Cortex of kidney (tissue), 1 donor: ENCODE measurements around the gene GRAMD1B.

ENCODE experiments used
- DNase-seq: peaks from one replicate; lab custom pipeline; 2025; lab: John Stamatoyannopoulos, UW

The GRAMD1B gene

DNA sequence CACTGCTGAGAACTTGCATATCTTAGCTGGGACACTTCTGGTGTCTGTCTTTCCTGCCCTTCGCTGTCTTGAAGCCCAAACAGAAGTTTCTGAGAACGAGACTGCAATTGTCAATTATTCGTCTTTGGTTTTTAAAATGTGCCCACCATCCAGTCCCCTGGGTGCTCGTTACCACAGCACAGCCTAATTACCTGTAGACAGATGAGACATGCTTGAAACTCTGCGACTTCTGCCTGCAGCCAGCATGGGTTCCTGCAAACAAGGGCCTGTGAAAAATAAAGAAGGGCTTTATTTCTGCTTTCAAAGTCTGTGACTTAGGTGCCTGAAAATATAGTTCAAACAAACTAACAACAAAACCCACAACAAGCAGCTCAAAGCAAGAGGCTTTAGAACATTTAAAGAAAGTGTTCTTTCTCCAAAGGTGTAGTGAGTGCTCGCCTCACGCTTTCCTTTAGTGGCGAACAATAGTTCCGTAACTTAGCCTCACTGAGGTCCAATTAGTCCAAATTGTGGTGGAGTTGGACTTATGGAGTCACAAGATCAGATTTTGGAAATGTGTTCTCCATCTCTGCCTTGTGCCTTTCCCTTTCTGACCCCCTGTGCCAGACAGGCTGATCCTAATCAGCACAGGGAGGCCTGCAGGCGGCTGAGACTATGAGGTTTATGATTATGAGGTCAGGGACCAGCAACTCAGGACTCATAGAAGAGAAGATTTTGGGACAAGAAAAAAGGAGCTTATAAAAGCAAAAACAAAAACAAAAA lies 20.4 kb upstream of the GRAMD1B start:
- DNase-seq, result no peak

DNA sequence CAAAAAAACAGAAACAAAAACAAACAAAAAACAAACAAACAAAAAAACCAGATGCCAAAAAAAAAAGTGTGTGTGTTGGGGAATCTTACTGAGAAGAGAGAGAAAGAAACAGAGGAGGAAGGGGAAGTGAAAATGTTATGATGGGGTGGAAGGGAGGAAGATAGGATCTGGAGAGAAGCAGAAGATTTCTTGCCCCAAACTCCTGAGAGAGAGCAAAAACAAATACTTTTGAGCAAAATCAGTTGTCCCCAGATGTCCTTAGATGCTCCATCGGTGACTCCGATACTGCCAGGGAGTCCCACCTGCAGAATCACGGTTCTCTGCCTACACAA lies 19.9 kb upstream of the GRAMD1B start:
- no peak for DNase-seq

DNA sequence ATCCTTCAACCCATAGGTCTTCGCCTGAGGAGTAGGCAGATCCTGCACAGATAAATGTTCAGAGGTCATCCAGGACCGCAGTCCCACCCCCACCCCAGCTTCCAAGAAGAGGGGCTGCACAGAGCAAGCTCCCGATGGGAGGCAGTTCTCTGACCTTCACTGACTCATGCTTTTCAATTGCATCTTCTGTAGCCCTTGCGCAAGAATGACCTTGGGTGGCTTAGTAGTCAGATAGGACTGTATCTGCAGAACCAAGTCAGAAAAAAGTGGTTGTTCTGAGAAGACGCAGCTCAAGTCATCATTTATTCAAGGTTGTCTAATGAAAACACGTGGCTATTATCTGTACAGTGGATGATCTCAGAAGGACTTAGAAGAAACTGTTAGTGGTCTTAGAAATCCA lies 16.4 kb upstream of the GRAMD1B start:
- DNase-seq, result no peak

DNA sequence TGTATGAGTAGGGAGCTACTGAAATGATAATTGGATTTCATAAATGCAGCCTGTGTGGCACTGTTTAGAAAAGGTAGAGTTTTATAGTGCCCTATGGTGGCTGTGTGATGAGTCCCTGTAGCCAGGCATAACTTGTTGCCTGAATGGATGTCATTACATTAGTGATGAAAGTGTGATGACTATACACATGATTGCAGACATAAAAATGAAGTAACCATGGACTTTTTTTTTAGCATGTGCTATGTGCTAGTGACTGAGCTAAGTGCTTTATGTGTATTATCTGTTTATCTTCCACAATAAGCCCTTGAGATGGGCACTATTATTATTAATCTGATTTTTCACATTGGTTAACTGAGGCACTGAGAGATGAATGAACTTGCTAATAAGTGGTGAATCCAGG lies 13.5 kb upstream of the GRAMD1B start:
- no peak for DNase-seq

DNA sequence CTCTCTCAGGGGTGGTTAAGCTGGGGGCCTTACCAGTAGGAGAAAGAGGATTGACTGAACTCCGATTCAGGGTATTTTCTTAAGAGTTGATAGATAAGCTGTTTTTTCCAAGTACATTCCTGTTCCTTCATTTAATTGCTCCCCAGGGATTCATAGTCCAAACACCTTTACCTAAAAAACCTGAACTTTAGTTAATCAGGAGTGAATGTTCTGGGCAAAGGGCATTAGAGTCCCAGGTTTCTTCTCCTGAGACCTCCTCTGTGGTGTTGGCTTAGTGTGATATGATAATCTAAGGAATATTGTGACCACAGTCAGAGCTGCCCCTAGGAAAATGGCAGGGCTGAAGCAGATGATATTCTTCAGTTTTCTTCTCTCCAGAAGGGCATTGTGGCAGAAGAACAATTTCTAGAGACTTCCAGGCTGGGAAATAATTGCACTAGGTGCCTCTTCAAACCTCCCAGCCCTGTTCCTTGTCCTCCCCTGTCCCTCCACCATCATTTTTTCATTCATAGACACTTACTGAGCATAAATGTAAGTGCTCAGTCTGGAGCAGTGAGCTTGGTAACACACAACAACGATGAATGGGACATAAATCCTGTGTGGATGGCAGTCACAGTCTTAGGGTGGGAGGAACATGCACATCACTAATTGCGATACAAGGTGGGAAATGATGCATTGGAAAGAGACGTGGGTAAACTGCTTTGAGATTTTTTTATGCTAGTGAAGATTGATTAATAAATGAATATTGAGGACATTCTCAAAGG lies 11.5 kb upstream of the GRAMD1B start:
- DNase-seq, result no peak

DNA sequence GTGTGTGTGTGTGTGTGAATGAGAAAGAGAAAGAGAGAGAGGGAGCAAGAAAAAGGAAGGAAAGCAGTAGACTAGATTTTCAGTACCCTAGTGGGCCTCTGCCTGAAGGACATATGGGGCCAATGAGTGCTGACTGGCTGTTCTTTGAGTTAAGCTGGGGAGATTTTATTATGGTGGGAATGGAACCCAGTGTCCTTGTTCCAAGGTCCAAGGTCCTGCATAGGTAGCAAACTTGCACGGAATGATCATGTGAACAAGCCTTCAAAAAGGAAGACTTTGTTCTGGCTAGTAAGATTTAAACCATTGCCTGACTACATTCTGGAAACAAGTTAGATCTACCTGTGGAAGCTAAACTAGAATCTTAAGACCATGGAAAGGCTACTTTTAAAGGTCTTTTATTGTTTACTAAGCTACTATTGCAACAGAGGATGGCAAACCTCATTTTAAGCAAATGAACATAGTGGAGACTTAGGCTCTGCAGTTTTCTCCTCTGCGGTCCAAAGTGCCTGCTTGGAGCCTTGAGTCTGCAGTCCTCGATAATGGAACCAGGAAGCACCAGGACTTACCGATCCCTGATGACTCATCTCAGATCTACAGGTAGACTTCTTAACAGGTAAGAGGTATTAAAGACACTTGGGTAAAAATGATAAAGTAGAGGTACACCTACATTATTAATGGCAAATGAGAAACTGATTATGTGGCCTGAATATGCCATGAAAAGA lies 10.2 kb upstream of the GRAMD1B start:
- no peak for DNase-seq

DNA sequence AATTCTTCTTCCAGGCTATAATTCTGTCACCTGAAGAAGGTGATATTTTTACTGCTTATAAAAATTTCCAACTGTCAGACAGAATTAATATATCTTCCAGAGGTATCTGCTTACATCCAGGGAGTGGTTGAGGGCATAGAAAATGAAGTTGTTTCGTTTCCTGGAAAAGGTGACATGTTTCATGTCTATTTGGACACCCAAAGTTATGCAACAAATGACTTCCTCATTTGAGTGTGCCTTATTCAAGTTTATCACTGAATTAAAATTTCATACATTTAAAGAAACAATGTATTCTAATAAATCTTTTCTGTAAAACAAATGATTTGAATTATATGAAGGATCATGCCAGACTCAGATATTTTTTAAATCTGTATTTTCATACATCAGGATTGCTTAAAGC lies 8.5 kb upstream of the GRAMD1B start:
- no peak for DNase-seq

DNA sequence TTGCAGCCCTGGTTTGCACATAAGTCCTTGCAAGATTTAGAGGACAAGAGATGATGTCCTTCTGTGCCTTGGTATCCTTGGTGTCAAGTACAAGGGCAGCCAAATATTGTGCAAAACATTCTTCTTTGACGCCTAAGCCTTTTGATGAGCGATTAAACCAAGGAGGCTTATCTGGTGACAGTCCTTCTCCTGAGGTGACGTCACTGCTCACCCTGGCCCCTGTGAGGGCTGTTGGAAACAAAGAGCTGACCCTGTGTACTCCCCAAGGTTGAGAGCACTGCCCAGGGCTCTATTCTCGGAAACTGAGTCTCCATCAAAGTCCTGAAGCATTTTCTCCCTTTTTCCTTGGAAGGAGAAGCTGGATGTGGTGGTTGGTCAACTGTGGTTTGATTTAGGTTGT lies 4.7 kb upstream of the GRAMD1B start:
- DNase-seq, result no peak

DNA sequence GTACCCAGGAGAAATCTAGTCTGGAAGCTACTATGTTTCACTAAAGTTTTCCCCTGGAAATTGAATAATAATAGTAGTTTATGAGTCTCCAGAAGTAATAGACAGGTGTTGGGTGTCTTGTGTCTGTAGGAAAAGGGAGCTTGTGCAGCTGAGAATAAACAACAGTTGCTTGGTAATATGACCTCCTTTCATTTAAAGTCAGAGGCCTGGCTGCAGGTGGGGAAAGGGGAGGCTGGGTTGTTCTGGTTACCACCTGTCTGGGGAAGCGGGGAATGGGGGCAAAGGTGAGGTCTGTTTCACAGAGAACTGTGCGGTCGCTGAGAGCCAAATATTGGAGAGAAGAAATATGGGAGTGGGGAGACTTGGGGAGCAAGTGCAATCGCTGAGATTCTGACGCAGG lies 3.3 kb upstream of the GRAMD1B start:
- DNase-seq, result no peak

DNA sequence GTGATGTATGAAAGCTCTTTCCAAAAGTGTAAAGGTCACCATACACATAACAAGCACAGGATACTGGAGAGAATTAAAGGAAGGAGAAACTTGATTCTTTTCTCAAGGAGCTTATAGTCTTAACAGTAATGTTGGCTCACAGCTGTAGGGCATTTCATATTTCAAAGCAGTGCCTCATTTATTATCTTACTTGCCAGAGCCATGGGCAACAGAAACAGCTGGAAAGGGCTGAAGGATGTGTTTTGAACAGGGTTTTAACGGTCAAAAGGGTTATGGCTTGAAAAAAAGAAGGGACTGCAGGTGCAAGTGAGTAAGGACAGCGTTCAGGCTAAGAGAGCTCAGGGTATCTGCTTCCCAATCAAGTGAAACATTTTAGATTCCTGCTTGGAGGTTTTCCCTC lies 2.7 kb upstream of the GRAMD1B start:
- no peak for DNase-seq

DNA sequence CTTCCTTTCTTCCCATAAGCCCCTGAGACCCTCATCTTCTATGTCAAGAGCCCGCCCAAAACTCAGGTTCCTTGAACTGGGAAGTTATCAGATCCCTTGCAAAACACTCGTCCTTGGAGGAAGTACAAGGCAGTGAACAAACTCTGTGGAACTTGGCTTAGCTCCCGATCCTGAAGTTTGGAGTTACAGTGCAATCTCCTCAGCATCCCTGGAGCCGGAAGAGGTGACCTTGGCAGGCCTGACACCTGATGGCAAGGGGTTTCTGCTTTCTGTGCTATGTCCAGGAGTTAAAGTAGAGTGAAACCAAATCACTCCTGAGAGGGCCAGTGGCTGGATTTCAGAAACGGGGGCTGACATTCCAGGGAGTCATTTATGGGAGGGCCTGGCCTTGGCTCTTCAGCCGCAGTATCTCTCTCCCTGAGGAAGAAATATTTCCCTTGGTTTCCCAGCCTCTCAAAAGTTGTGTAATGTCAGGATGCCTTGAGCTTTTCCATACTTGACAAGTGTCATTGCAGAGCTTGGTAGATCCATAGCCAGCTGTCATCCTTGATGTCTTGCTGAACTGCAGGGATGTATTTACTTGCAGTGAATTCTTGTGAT lies 1.9 kb upstream of the GRAMD1B start:
- no peak for DNase-seq

DNA sequence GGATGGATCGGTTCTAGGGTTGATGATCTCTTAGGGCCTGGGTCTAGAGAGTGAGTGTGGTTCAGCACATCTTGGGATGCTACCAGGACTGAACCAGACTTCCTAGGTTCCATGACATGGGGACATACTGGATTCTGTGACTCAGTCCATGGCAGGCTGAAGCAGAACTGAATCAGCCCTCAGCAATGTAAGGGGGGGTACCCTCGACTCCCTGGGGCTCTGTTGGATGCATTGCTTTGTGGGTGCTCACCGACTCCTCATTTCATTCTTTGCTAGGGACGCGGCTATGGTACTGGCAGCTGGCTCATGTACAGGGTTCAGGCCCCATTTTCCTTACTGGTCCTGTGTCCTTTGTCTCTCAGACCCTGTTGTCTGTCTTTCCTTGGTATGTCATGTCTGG lies 733 bp upstream of the GRAMD1B start:
- no peak for DNase-seq

DNA sequence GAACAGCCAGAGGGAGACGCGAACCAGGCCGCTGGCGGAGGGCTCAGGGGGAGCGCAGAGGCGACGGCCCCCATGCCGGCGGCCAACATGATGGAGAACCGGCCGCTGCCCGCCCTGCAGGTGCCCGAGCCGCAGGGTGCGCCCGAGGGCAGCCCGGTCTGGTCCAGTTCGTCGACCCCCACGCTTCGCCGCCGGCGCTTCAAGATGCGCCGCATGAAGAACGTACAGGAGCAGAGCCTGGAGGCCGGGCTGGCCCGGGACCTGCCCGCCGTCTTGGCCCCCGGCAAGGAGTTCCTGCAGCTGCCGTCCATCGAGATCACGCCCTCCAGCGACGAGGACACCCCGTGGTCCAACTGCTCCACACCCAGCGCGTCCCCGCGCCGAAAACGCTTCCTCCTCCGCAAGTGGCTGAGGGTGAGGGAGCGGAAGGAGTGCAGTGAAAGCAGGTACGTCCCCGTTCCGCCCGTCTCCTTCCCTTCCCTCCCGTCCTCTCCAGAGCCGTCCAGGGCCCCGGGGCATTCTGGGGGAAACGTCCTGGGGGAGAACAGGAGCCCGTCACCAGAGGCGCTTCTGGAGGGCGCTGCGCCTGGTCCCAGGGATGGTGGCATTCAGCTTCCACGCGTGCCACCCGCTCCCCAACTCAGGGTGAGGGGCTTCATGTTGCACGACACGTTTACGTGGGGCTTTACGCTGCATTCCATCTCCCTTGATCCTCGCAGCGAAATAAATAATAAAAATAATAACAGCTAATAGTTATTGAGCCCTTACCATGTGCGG lies 840 bp downstream of the GRAMD1B start:
- no peak for DNase-seq

DNA sequence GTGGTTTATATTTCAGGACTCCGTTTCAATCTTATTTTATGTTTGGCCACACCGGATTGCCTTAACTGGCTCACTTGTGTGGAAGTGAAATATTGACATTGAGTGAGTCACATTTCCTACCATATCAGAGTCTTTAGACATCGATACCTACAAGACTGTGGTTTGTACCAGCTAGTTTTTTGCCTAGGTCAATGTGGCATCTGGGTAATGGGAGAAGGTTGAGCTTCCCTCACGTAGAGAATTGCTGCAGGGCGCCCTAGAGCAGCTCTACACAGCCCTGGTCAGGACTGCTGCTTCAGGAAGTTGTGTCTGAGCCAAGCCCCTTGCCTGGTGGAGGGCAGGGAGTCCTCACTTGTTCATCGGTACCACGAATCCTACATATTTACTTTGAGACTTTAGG lies 1.6 kb downstream of the GRAMD1B start:
- no peak for DNase-seq

DNA sequence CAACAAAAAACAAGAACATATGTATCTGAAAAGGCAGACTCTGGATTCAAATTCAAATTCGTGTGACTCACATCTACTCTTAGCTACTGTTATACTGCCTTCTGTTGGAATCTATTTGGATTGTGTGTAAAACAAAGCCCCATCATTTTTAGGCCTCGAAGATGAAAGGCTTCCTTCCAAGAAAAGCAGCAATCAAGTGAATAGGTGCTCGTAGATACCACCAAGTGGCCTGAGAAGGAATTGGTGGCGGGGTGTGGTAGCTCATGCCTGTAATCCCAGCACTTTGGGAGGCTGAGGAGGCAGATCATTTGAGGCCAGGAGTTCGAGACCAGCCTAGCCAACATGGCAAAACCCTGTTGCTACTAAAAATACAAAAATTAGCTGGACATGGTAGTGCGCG lies 4.2 kb downstream of the GRAMD1B start:
- no peak for DNase-seq

DNA sequence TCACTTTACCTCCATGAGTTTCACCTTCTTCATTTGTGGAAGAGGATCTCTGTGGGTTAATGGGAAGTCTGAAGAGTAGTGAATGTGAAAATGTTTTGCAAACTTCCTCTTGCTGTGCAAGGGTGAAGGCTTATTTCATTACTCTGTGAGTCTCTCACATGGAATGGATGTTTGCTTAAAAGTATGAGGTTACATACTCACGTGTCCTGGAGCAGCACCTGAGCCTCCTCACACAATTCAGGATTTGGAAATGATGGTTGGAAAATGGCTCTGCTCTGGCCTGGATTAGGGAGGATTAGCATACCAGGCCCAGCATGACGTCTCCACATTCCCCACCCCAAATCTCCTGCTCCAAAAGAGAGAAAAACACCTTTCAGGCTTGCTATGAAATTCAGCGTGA lies 4.8 kb downstream of the GRAMD1B start:
- no peak for DNase-seq

DNA sequence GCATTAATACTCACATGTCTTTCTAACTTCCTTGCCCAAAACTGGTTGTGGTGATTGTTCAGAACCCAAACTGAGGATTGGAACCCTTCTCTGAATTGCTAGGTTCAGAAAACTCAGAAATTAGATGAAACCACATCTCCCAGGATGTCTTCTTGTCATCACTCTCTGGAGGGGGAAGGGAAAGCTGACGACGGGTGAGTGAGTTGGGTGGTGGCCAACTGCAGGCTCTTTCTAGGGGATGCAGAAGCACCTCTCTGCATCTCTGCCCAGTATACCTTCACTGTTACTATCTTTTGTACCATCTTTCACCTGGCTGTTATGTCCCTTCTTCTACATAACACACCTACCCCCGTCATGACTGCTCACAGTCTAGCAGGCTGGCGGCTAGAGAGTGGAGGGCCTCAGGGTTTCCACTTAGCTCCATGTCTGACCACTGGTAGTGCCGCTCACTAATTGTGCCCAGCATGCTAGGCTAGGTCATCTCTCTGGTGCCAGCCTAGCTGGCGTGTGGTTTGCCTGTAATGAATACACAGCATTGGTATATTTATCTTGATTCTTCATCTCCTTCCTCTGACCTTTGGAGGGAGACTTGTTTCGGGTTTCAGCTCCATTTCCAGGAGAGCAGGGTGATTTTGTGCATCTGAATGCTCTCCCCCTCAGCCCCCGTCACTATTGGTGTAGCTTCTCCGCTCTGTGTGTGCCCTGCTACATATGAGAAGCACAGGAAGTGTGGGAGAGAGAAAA lies 7.3 kb downstream of the GRAMD1B start:
- no peak for DNase-seq

DNA sequence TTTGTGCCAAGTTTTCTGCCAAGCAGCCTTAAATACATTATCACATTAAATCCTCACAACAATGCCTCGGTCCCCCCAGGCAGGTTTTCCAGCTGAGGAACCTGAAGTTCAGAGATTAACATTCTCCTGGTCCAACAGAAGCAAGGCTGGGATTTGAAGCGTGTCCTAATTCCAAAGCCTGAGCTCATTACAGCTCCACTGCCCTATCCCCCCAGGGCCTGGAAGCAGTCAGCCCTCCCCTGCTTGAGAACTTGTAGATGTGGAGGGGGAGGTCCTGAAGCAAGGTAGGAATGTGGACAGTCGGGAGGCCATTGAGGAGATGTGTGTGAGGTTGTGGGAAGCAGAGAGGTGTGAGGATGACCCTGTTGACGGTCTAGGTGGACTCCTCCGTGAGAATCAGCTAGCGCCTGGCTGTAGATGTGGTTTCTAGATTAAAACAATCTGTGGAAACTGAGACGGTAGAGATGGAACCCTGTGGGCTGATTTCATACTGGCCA lies 8.1 kb downstream of the GRAMD1B start:
- no peak for DNase-seq

DNA sequence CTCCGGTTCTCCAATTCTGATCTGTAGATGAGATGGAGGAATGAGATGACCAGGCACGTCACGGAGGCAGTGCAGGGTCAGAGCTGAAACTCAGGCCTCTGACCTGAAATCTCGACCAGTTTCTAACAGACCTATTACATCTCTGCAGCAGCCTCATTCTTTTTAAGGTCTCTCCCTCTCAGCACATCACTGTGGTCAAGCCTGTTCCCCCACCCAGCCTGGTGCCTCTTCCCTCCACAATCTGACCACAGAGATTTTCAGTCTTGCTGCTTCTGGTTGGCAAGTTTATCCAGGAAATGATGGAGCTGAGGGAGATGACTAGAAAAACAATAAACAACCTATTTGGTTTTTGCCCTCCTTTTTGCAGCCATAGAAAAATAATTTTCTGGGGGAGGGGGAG lies 9.5 kb downstream of the GRAMD1B start:
- no peak for DNase-seq

DNA sequence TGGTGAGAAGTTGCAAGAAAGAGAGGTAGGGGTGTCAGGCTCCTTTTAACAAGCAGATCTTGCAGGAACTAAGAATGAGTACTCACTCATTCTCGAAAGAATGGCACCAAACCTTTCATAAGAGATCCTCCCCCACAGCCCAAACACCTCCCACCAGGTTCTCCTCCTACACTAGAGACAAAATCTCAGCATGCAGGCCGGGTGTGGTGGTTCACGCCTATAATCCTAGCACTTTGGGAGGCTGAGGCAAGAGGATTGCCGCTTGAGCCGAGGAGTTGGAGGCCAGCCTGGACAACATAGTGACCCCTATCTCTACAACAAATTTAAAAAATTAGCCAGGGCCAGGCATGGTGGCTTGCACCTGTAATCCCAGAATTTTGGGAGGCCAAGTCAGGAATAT lies 11.1 kb downstream of the GRAMD1B start:
- no peak for DNase-seq
